Prostate gland (tissue), 2 donors: ENCODE measurements around the gene TMEM204.

Experiments
- CTCF ChIP-seq, 4 experiments: fragments of 200-600 bp in 2 of 4; fragments of 450-650 bp in 2 of 4; sonication (generic) in 2 of 4; IDR thresholded peaks; 1 replicate in 3 of 4; 2 replicates in 1 of 4; pipeline ENCODE4 v1.5.1; 2016 to 2019; ENCODE audit warnings: antibody characterized with exemption in 4 of 4, mild to moderate bottlenecking in 2 of 4, moderate library complexity in 2 of 4
- POLR2A ChIP-seq: fragments of 450-650 bp; IDR thresholded peaks from one replicate; pipeline ENCODE4 v1.6.1; 2016; ENCODE audit warnings: antibody characterized with exemption, mild to moderate bottlenecking

DNA sequence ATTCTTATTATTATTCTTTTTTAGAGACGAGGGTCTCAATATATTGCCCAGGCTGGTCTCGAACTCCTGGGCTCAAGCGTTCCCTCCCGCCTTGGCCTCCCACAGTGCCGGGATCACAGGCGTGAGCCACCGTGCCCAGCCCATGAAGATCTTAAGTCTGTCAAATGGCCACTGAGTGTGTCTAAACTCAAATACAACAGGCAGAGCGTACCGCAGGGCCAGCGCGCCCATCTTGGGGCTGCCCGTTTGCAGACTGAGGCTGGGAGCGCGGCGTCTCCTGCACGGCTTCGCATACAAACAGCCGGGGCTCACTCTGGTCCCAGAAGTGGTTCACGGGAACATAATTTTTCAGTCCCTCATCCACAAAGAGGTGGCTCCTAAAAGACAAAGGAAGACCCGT is 30.3 kb downstream of the TMEM204 start:
- TF ChIP-seq CTCF (IDR thresholded peaks at IDR 0.05) (no peak), POLR2A (no peak)
